ENCODE results near the gene CACNA1B.
A peak's percentile ranks its signal among the peaks of the same experiment; 100 is the strongest.
"Not testable (repeated sequence)": the region's sequence is repeated elsewhere in the genome, so short reads cannot be mapped to it uniquely, and the experiment has no call there.

The CACNA1B gene

GRCh38 chr9:137877506-137878122 lies at the start of gene CACNA1B:
Gene CACNA1B, plus strand, starts transcription at chr9:137877782. Its CDS starts 152 bp downstream, at chr9:137877934.
- not testable (repeated sequence) for DNase-seq (ENCODE audit: low spot score)

- DNase-seq (ENCODE audit: low spot score): no peak
Observed at GRCh38 chr9:137827908-137828526, 49.6 kb upstream of the CACNA1B start.

- peak; percentile 51 for DNase-seq (ENCODE audit: low spot score)
Observed at GRCh38 chr9:137828527-137829259, 48.9 kb upstream of the CACNA1B start.

GRCh38 chr9:137829260-137829996 lies 48.2 kb upstream of the CACNA1B start:
- DNase-seq (ENCODE audit: low spot score): no peak

GRCh38 chr9:137832191-137832700 lies 45.3 kb upstream of the CACNA1B start:
- no peak for DNase-seq (ENCODE audit: low spot score)

GRCh38 chr9:137832830-137833590 lies 44.6 kb upstream of the CACNA1B start:
- no peak for DNase-seq (ENCODE audit: low spot score)

GRCh38 chr9:137833721-137834613 lies 43.6 kb upstream of the CACNA1B start:
- no peak for DNase-seq (ENCODE audit: low spot score)

- DNase-seq (ENCODE audit: low spot score): no peak
Observed at GRCh38 chr9:137834846-137835546, 42.6 kb upstream of the CACNA1B start.

GRCh38 chr9:137836151-137836830 lies 41.3 kb upstream of the CACNA1B start:
- no peak for DNase-seq (ENCODE audit: low spot score)

GRCh38 chr9:137836831-137837241 lies 40.7 kb upstream of the CACNA1B start:
- DNase-seq (ENCODE audit: low spot score): no peak

- no peak for DNase-seq (ENCODE audit: low spot score)
Observed at GRCh38 chr9:137837345-137838278, 40.0 kb upstream of the CACNA1B start.

GRCh38 chr9:137838576-137838975 lies 39.0 kb upstream of the CACNA1B start:
- no peak for DNase-seq (ENCODE audit: low spot score)

- DNase-seq (ENCODE audit: low spot score): no peak
Observed at GRCh38 chr9:137843355-137843754, 34.2 kb upstream of the CACNA1B start.

- no peak for DNase-seq (ENCODE audit: low spot score)
Observed at GRCh38 chr9:137851516-137852267, 25.9 kb upstream of the CACNA1B start.

- no peak for DNase-seq (ENCODE audit: low spot score)
Observed at GRCh38 chr9:137853392-137853995, 24.1 kb upstream of the CACNA1B start.

GRCh38 chr9:137860361-137860760 lies 17.2 kb upstream of the CACNA1B start:
- DNase-seq (ENCODE audit: low spot score): no peak

- no peak for DNase-seq (ENCODE audit: low spot score)
Observed at GRCh38 chr9:137865581-137866145, 11.9 kb upstream of the CACNA1B start.

All from RKO (cell line).